GM12801 (cell line): ENCODE results near the gene ZBTB47.

ENCODE experiments used
- TF ChIP-seq, protein P1 (sequence below): IDR thresholded peaks from one replicate; pipeline ENCODE4 v1.5.1; 2011; ENCODE audit warnings: control low read depth; ENCODE audit not compliant: insufficient read length; ENCODE audit errors: extremely low read depth

Gene ZBTB47

DNA sequence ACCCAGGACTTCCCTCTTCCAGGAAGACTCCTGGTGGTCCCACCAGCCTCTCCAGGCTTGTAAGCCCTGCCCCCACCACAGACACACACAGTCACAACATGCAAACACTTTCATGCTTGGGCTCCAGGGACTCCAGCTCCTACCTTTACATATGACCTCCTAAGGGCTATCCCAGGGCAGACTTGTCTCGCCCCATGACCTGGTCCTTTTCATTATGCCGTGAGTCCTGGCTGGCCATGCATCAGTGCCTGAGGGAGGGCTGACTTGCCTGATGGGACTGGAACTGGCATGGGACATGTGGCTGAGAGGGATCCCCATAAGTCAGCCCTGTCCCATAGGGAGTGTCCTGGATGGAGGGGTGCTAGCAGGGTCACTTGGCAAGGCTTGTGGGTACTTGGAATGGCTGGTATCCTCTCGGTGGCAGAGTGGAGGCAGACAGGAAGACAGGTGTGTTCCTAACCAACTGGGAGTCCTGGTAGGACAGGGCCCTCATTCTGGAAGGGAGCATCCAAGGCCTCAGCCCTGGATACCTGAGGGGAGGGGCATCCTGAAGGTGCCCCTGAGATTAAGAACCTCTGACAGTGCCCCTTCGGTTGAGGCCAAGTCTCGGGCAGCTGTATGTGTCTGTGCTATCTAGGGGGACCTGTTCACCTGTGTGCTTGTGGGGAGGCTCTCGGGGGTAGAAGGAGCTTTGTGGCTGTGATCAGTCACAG, 49.6 kb downstream of the ZBTB47 start:
- TF ChIP-seq, protein P1, sequence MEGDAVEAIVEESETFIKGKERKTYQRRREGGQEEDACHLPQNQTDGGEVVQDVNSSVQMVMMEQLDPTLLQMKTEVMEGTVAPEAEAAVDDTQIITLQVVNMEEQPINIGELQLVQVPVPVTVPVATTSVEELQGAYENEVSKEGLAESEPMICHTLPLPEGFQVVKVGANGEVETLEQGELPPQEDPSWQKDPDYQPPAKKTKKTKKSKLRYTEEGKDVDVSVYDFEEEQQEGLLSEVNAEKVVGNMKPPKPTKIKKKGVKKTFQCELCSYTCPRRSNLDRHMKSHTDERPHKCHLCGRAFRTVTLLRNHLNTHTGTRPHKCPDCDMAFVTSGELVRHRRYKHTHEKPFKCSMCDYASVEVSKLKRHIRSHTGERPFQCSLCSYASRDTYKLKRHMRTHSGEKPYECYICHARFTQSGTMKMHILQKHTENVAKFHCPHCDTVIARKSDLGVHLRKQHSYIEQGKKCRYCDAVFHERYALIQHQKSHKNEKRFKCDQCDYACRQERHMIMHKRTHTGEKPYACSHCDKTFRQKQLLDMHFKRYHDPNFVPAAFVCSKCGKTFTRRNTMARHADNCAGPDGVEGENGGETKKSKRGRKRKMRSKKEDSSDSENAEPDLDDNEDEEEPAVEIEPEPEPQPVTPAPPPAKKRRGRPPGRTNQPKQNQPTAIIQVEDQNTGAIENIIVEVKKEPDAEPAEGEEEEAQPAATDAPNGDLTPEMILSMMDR = no peak

DNA sequence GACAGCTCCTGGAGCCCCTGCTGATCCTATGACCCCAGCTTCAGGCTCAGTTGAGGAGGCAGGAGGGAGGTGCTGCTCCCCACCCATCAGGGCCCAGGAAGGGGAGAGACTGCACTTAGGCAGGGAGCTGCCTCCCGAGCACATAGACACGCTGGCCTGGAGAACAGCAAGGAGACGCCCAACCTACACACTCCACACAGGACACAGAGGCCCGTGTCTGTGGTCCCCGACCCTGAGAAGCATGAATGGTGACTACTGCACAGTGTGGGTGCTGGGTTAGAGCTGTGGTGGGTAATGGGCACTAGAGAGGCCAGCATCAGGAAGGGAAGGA, 50.2 kb downstream of the ZBTB47 start:
- TF ChIP-seq, protein P1 = no peak

DNA sequence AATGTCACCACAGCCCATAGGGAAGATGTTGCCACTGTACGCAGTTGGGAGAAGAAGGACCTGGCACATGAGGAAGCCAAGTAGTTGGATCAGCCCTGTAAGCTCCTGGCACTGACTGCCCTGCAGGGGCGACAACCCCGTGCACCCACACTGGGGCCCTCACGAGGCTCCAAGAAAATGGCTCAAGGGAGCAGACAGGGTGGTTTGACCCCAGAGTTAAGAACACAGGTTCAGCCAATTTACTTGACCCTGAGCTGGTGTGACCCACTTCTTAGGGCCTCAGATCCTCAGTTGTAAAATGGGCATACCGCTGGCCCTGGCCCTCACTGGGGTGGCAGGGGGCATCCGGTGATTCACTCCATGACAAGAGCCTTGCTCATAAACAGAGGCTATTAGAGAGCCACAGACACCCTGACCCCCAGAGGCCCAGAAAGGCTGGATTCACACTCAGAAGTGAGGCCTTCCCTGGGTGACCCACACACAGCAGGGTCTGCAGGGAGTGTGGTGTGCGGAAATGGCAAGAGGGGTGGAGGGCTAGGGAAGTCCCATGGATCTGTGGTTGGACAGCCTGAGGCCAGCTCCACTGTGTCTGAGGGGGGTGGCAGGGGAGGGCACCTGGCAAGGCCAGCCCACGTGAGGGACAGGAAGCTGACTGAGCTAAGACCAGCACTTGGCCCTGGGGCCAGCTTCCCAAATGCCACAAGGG, 50.8 kb downstream of the ZBTB47 start:
- TF ChIP-seq, protein P1 = no peak

DNA sequence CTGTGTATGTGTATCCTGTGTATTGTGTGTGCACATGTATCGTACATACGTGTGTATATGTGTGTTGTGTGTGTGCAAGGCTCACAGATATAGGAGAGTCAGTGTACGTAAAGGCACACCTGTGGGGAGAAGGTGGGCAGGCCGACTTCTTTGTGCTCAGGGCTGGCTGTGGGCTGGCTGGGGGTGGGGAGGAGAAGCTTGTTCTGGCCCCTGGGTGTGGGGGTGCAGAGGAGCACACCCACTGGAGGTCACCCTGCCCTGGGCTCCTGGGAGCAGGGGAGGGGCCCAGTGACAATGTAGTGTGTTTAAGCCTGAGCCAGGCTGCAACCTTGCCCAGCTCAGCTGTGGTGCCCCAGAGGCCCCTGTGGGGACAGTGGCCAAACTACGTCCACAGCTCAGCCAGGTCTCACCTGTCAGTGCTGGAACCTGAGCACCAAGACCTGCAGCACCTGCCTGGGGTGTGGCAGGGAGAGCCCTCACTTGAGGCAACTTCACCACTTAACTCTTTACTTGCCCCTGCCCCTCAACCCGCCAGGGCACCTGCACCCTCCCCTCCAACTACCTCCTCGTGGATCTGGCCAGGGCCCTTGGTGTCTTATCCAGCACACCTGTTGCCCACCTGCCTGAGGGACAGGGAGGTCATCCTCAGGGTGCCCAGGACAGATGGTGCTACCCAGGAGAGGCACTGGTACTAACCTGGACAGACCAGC, 51.7 kb downstream of the ZBTB47 start:
- TF ChIP-seq, protein P1 = no peak

DNA sequence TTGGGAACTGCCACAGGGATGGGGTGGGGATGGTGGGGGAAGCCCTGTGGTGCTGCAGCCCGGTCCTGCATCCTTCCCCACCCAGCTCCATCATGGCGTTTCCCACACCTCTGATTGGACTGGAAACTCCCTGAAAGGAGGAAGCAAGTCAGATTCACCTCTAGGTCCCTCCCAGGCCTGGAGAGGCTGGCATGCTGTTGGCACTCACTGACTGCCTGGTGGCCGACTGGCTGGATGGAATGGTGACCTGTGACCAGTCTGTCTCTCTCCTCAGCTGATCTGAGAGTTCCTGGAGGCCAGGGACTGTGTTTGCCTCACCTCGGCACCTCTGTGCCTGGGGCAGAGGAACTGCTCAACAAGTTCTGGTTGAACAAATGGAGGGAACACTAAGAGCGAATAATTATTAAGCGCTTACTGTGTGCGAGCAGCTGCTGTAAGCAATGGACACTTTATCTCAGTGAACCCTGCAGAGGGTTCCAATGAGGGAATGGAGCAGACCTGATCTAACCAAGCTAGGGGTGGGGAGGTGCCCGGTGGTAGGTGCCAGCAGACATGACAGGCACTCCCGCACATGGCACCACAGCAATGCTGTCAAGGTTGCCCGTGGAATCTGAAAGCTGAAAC, 52.6 kb downstream of the ZBTB47 start:
- TF ChIP-seq, protein P1 = no peak

DNA sequence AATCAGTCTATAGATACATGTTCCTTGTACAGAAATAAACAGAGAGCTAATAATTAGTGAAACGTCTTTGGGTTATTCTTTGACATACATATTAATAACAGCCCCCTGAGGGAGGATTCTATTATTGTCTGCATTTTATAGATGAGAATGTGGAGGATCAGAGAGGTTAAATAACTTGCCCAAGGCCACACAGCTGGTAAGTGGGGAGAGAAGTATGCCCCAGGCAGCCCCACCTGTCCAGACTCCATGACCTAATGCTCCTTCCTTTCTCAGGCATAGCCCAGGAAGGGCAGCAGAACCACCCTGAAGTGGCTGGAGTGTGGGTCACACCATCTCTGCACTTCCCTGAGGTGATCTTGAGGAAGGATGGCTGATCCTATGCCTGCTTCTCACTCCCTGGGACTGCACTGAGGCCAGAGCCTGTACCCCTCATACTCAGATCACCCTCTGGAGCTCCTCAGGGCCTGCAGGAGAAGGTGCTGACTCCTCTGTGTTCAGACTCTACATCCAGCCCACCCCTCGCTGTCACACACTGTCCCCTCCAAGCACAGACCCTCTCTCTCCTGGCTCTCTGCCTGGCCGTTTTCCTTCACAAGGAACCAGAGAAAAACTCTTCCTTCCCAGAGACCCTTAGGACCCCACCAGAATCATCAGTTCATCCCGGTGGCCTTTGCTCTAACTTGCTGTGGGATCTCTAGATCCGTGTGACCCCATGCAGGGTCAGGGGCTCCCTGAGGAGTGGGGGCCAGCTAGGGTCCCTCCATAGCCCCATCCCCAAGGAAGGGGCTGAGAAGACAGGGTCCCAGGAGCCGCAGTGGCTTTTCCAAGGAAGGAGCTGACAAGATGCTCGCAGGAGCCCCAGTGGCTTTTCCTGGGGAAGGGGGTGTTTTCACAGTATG, 53.5 kb downstream of the ZBTB47 start:
- TF ChIP-seq, protein P1 = no peak
